Prostate gland (tissue), 2 donors: ENCODE results near the gene CUL4A.

ENCODE experiments used
- POLR2AphosphoS5 ChIP-seq: sonication (generic); formaldehyde crosslinking; IDR thresholded peaks from one replicate; pipeline ENCODE4 v1.6.1; 2017; ENCODE audit warnings: antibody characterized with exemption
- TF ChIP-seq, protein P1 (sequence below), 4 experiments: fragments of 200-600 bp in 2 of 4; fragments of 450-650 bp in 2 of 4; sonication (generic) in 2 of 4; IDR thresholded peaks; 1 replicate in 3 of 4; 2 replicates in 1 of 4; pipeline ENCODE4 v1.5.1; 2016 to 2019; ENCODE audit warnings: antibody characterized with exemption in 4 of 4, mild to moderate bottlenecking in 2 of 4, moderate library complexity in 2 of 4

DNA sequence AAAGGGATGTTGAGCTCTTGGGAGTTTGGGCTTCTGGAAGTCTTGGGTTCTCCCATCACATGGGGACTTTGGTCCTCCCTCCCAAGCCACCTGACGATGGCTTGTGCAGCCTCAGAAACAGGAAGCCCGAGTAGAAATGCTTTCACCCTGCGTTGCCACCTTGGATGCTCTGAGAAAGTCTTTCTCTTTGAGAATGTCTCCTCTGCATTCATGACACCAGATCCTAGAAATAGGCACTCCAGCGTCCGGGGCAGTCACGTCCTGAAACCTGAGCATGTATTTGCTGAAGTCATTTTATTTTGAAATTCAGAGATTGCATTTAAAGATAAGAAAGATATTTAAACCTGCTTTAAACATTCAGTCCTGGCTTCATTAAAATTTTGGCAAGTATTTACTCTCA is 34.4 kb downstream of the CUL4A start:
- TF ChIP-seq, protein P1, sequence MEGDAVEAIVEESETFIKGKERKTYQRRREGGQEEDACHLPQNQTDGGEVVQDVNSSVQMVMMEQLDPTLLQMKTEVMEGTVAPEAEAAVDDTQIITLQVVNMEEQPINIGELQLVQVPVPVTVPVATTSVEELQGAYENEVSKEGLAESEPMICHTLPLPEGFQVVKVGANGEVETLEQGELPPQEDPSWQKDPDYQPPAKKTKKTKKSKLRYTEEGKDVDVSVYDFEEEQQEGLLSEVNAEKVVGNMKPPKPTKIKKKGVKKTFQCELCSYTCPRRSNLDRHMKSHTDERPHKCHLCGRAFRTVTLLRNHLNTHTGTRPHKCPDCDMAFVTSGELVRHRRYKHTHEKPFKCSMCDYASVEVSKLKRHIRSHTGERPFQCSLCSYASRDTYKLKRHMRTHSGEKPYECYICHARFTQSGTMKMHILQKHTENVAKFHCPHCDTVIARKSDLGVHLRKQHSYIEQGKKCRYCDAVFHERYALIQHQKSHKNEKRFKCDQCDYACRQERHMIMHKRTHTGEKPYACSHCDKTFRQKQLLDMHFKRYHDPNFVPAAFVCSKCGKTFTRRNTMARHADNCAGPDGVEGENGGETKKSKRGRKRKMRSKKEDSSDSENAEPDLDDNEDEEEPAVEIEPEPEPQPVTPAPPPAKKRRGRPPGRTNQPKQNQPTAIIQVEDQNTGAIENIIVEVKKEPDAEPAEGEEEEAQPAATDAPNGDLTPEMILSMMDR (IDR thresholded peaks at IDR 0.05): no peak
- TF ChIP-seq POLR2AphosphoS5: no peak
